ENCODE results near the gene CFAP70.

The CFAP70 gene

DNA sequence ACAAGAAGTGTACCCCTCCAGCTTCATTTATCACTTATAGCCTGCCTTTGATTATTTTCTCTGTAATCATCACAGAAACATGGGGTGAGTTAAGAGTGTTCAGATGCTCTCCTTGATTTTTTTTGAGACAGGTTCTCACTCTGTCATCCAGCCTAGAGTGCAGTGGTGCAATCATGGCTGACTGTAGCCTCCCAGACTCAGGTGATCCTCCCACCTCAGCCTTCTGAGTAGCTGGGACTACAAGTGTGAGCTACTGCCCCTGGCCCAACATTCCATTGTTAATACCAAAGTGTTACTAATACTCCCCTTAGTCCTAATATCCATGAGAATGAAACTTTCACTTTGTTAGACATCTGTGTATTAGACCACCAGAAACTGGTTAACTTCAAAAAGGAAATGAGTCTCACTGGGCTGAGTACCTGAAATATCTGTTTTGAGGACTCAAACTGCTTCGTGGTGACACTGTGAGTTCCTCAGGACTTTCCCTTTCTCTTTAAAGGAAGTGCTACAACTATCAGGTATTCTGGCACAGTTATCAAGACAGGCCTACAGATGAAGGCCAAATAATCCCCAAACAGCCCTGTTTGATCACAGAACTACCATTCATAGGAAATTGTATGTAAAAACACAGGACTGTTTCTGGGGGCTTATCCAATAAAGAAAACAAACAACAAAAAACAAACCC lies 20.5 kb upstream of the CFAP70 start:
- H3K4me3 ChIP-seq (ENCODE audit: low read depth, low read length) = no peak overlapping the region
- TF ChIP-seq, protein P1, sequence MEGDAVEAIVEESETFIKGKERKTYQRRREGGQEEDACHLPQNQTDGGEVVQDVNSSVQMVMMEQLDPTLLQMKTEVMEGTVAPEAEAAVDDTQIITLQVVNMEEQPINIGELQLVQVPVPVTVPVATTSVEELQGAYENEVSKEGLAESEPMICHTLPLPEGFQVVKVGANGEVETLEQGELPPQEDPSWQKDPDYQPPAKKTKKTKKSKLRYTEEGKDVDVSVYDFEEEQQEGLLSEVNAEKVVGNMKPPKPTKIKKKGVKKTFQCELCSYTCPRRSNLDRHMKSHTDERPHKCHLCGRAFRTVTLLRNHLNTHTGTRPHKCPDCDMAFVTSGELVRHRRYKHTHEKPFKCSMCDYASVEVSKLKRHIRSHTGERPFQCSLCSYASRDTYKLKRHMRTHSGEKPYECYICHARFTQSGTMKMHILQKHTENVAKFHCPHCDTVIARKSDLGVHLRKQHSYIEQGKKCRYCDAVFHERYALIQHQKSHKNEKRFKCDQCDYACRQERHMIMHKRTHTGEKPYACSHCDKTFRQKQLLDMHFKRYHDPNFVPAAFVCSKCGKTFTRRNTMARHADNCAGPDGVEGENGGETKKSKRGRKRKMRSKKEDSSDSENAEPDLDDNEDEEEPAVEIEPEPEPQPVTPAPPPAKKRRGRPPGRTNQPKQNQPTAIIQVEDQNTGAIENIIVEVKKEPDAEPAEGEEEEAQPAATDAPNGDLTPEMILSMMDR (IDR thresholded peaks at IDR 0.05; ENCODE audit: insufficient read depth, low read length, missing control alignments) = no peak
- CTCF ChIA-PET = interaction anchor here (0.6 to 1.0 kb wide), 2 partner anchors 69 to 150 kb away, joined by 3 read pairs; no protein-coding TSS in a partner anchor
- POLR2A ChIA-PET = no interaction called here
- no peak for DNase-seq (ENCODE audit: low read depth, low spot score)

DNA sequence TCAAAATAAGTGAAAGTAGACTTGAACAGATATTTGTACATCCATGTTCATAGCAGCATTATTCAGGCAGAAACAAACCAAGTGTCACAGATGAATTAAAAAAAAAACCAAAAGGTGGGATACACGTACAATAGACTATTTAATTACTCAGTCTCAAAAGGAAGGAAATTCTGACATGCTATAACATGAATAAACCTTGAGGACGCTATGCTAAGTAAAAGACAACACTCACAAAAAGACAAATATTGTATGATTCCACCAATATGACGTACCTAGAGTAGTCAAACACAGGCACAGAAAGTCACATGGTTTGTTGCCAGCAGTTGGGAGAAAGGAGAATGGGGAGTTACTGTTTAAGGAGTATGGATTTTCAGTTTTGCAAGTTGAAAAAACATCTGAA lies 18.0 kb upstream of the CFAP70 start:
- TF ChIP-seq, protein P1 (IDR thresholded peaks at IDR 0.05; ENCODE audit: insufficient read depth, low read length, missing control alignments) = no peak
- DNase-seq (ENCODE audit: low read depth, low spot score) = no peak
- no peak overlapping the region for H3K4me3 ChIP-seq (ENCODE audit: low read depth, low read length)
- ChIA-PET CTCF (no interaction called here), POLR2A (no interaction called here)

DNA sequence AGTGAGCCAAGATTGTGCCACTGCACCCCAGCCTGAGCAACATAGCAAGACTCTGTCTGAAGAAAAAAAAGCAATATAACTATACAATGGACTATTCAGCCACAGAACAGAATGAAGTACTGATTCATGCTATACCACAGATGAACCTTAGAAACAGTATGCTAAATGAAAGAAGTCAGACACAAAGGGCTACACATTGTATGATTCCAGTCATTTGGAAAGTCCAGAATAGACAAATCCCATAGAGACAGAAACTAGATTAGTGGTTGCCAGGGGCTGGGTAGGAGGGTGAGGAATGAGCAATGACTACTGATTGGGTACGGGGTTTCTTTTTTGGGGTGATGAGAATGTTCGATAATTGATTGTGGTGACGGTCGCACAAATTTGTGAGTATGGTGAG lies 9.6 kb upstream of the CFAP70 start:
- DNase-seq (ENCODE audit: low read depth, low spot score) = no peak
- TF ChIP-seq, protein P1 (IDR thresholded peaks at IDR 0.05; ENCODE audit: insufficient read depth, low read length, missing control alignments) = no peak
- no peak overlapping the region for H3K4me3 ChIP-seq (ENCODE audit: low read depth, low read length)
- CTCF ChIA-PET = no interaction called here
- POLR2A ChIA-PET = no interaction called here

DNA sequence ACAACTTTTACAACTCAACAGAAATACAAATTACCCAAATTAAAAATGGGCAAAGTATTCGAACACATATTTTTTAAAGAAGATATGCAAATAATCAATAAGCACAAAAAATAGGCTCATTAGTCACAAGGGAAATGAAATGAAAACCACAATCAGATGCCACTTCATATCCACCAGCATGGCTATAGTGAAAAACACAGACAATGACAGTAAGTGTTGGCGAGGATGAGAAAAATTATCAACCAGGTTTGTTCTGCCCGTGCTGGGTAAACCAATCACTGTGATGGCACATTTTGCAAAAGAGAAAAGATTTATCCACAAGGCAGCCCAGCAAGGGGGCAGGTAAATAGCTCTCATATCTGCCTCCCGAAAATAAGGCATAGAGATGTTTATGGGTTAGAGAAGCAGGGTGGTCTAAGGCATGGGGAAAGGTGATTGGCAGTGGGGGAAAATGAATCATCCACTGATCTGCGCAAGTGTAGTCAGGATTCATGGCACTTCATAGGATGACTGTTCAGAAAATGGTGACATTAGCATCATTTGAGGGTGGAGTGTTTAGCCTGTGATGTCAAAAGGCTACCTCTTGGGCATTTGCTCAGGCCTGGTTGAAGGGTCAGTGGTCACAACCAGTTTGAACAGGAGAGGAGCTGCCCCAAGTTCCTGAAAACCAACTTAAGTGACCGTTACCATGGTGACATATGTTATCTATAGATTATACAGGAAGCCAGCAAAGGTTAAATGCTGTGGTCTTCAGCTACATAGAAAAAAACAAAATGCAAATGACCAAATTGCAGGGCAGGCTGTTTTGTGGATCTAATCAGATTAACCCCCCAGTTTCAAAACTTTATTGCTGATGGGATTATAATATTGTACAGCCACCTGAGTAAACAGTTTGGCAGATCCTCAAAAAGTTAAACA lies 8.0 kb upstream of the CFAP70 start:
- CTCF ChIA-PET = no interaction called here
- TF ChIP-seq, protein P1 (IDR thresholded peaks at IDR 0.05; ENCODE audit: insufficient read depth, low read length, missing control alignments) = no peak
- no peak overlapping the region for H3K4me3 ChIP-seq (ENCODE audit: low read depth, low read length)
- POLR2A ChIA-PET = no interaction called here
- no peak for DNase-seq (ENCODE audit: low read depth, low spot score)

DNA sequence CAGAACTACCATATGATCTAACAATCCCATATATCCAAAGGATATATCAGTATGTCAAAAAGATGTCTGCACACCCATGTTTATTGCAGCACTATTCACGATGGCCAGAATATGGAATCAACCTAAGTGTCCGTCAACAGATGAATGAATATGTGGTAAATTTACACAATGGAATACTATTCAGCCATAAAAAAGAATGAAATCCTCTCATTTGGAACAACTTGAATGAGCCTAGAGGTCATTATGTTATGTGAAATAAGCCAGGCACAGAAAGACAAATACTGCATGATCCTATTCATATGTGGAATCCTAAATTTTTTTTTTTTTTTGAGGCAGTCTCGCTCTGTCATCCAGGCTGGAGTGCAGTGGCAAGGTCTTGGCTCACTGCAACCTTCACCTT lies 6.3 kb upstream of the CFAP70 start:
- TF ChIP-seq, protein P1 (IDR thresholded peaks at IDR 0.05; ENCODE audit: insufficient read depth, low read length, missing control alignments) = no peak
- ChIA-PET CTCF (no interaction called here), POLR2A (no interaction called here)
- no peak overlapping the region for H3K4me3 ChIP-seq (ENCODE audit: low read depth, low read length)
- no peak for DNase-seq (ENCODE audit: low read depth, low spot score)

DNA sequence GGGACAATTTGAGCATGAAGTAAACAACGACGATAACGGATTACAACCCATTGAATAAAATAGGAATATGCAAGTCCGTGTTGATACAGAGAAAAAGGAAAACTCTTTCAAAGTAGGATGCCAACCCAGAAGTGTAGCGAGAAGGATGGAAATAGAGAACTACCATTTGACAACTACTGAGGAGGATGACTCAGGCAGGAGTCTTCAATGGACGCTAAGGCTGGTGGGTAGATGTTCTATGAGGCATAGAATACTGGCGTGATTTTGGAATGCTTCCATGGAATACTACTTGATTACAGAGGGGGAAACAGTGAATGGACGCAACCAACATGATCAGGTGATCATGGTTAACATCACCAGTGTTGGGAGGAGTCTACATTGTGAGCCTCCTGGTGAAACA lies 828 bp upstream of the CFAP70 start:
- no peak for DNase-seq (ENCODE audit: low read depth, low spot score)
- POLR2A ChIA-PET = interaction anchor here (0.6 kb wide), 1 partner anchor 405 kb away, joined by 3 read pairs; no protein-coding TSS in a partner anchor
- CTCF ChIA-PET = no interaction called here
- TF ChIP-seq, protein P1 (IDR thresholded peaks at IDR 0.05; ENCODE audit: insufficient read depth, low read length, missing control alignments) = no peak
- no peak overlapping the region for H3K4me3 ChIP-seq (ENCODE audit: low read depth, low read length)

Data from AG04449 (cell line).